Neural cell (in vitro differentiated cells): ENCODE results near the gene DHPS. TPM values are rescaled to one million over a fixed set of nuclear protein-coding genes. Genes with fewer than 3 reads are reported as not detected.

Experiments
- H2AFZ ChIP-seq: fragments of 200-600, 300-800 bp; sonication (generic), shearing (Covaris generic); 2 replicates; pipeline ENCODE4 v1.6.0; 2014; ENCODE audit warnings: low read depth, mild to moderate bottlenecking, antibody characterized with exemption, low read length, moderate library complexity
- H3F3A ChIP-seq: fragments of 200-600 bp; shearing (Covaris generic); 2 replicates; pipeline ENCODE4 v1.6.1; 2016; ENCODE audit warnings: mild to moderate bottlenecking, moderate library complexity, mixed read lengths, antibody characterized with exemption, low read length; ENCODE audit not compliant: insufficient read depth, poor library complexity, severe bottlenecking
- H3K27ac ChIP-seq: fragments of 200-600, 300-800 bp; sonication (generic), shearing (Covaris generic); 2 replicates; pipeline ENCODE4 v1.5.1; 2014; ENCODE audit warnings: mild to moderate bottlenecking, low read length, moderate library complexity
- H3K27me3 ChIP-seq: fragments of 300-800, 200-600 bp; sonication (generic), shearing (Covaris generic); 2 replicates; pipeline ENCODE4 v1.6.0; 2014; ENCODE audit warnings: mild to moderate bottlenecking, low read depth, low read length, moderate library complexity; ENCODE audit not compliant: insufficient read depth
- H3K36me3 ChIP-seq: fragments of 300-800, 200-600 bp; sonication (generic), shearing (Covaris generic); 2 replicates; pipeline ENCODE4 v1.5.1; 2014; ENCODE audit warnings: mild to moderate bottlenecking, antibody characterized with exemption, low read length, moderate library complexity; ENCODE audit not compliant: insufficient read depth
- H3K4me2 ChIP-seq: fragments of 300-800, 200-600 bp; sonication (generic), shearing (Covaris generic); 2 replicates; pipeline ENCODE4 v1.6.0; 2014; ENCODE audit warnings: mild to moderate bottlenecking, low read length
- H3K4me3 ChIP-seq: fragments of 300-800, 200-600 bp; sonication (generic), shearing (Covaris generic); 2 replicates; pipeline ENCODE4 v1.5.1; 2014; ENCODE audit warnings: mild to moderate bottlenecking, low read length, moderate library complexity
- H3K79me2 ChIP-seq: fragments of 200-600 bp; shearing (Covaris generic); replicated peaks from 2 replicates; pipeline ENCODE4 v1.6.0; 2014; ENCODE audit warnings: mild to moderate bottlenecking, low read length, moderate library complexity; ENCODE audit not compliant: insufficient read depth
- H3K9ac ChIP-seq: fragments of 300-800, 200-600 bp; sonication (generic), shearing (Covaris generic); 2 replicates; pipeline ENCODE4 v1.6.1; 2016; ENCODE audit warnings: mild to moderate bottlenecking, low read length, mixed read lengths
- H3K9me2 ChIP-seq: fragments of 200-600 bp; shearing (Covaris generic); 2 replicates; pipeline ENCODE4 v1.6.1; 2016; ENCODE audit warnings: mild to moderate bottlenecking, low read length, mixed read lengths; ENCODE audit not compliant: insufficient read depth
- H3K9me3 ChIP-seq: fragments of 200-600, 300-800 bp; sonication (generic), shearing (Covaris generic); 2 replicates; pipeline ENCODE4 v1.6.1; 2016; ENCODE audit warnings: mild to moderate bottlenecking, mixed run types, low read length, moderate library complexity, mixed read lengths
- H4K20me1 ChIP-seq: fragments of 200-600 bp; shearing (Covaris generic); 2 replicates; pipeline ENCODE4 v1.6.1; 2016; ENCODE audit warnings: mild to moderate bottlenecking, mixed run types; ENCODE audit not compliant: insufficient read depth
- CTCF ChIP-seq: fragments of 450-650 bp; IDR thresholded peaks from 2 replicates; pipeline ENCODE4 v1.5.1; 2014; ENCODE audit warnings: antibody characterized with exemption, mild to moderate bottlenecking, moderate library complexity; ENCODE audit not compliant: poor library complexity, severe bottlenecking
- EP300 ChIP-seq: fragments of 450-650 bp; conservative IDR thresholded peaks from 2 replicates; pipeline ENCODE4 v1.6.1; 2014; ENCODE audit warnings: antibody characterized with exemption, mild to moderate bottlenecking, moderate library complexity; ENCODE audit not compliant: poor library complexity, severe bottlenecking
- EZH2 ChIP-seq: fragments of 200-600, 300-800 bp; shearing (Covaris generic), sonication (generic); IDR thresholded peaks from 2 replicates; pipeline ENCODE4 v1.6.1; 2014; ENCODE audit warnings: antibody characterized with exemption, low read length, borderline replicate concordance, mild to moderate bottlenecking; ENCODE audit not compliant: insufficient read depth, poor library complexity, severe bottlenecking
- MXI1 ChIP-seq: fragments of 450-650 bp; conservative IDR thresholded peaks from 2 replicates; pipeline ENCODE4 v1.6.1; 2014; ENCODE audit warnings: antibody characterized with exemption, mild to moderate bottlenecking; ENCODE audit not compliant: poor library complexity, severe bottlenecking
- POLR2AphosphoS5 ChIP-seq: IDR thresholded peaks from 2 replicates; pipeline ENCODE4 v1.6.1; 2012
- RAD21 ChIP-seq: fragments of 450-650 bp; conservative IDR thresholded peaks from 2 replicates; pipeline ENCODE4 v1.6.1; 2014; ENCODE audit warnings: antibody characterized with exemption, mild to moderate bottlenecking, moderate library complexity
- REST ChIP-seq: IDR thresholded peaks from 2 replicates; pipeline ENCODE4 v1.6.1; 2012; ENCODE audit warnings: borderline replicate concordance
- SMC3 ChIP-seq: fragments of 450-650 bp; conservative IDR thresholded peaks from 2 replicates; pipeline ENCODE4 v1.6.1; 2014; ENCODE audit warnings: antibody characterized with exemption, mild to moderate bottlenecking, moderate library complexity; ENCODE audit not compliant: poor library complexity
- TAF1 ChIP-seq: IDR thresholded peaks from 2 replicates; pipeline ENCODE4 v1.6.1; 2012; ENCODE audit warnings: low read depth
- polyA plus RNA-seq: library from polyadenylated mRNA; depleted of rRNA; stranded (reverse); fragments of >200 nt; gene quantifications from 2 replicates; pipeline ENCODE4 v1.2.3, GENCODE V29; 2014

Gene DHPS
- polyA plus RNA-seq, 1 donor from 2014 or later: 239 TPM

GRCh38 chr19:12642506-12642905 lies 39.2 kb downstream of the DHPS start:
- H4K20me1 ChIP-seq: no peaks in the 10 kb centered on the region
- no peak overlapping the region for H3K4me3 ChIP-seq
- H3K79me2 ChIP-seq: no peaks in the 10 kb centered on the region
- no peaks in the 10 kb centered on the region for H3K27me3 ChIP-seq
- H2AFZ ChIP-seq: no peak overlapping the region
- H3K9ac ChIP-seq: no peak overlapping the region
- H3K36me3 ChIP-seq: no peaks in the 10 kb centered on the region
- no peak for TF ChIP-seq SMC3
- H3K9me2 ChIP-seq: no peaks in the 10 kb centered on the region
- H3K27ac ChIP-seq: no peak overlapping the region
- no peak overlapping the region for H3K4me2 ChIP-seq
- no peaks in the 10 kb centered on the region for H3F3A ChIP-seq
- H3K9me3 ChIP-seq: no peaks in the 10 kb centered on the region

GRCh38 chr19:12641456-12641855 lies 40.2 kb downstream of the DHPS start:
- Histone ChIP-seq H4K20me1 (no peaks in the 10 kb centered on the region), H3K36me3 (no peaks in the 10 kb centered on the region), H3K9me2 (no peaks in the 10 kb centered on the region), H3K9me3 (no peaks in the 10 kb centered on the region), H3F3A (no peaks in the 10 kb centered on the region), H3K27ac (no peak overlapping the region), H2AFZ (no peak overlapping the region), H3K4me3 (no peak overlapping the region), H3K79me2 (no peaks in the 10 kb centered on the region), H3K27me3 (no peaks in the 10 kb centered on the region), H3K9ac (no peak overlapping the region), H3K4me2 (no peak overlapping the region)
- TF ChIP-seq EP300: no peak
- TF ChIP-seq SMC3: no peak
- TF ChIP-seq REST: no peak
- no peak for TF ChIP-seq RAD21
- TF ChIP-seq MXI1: no peak
- TF ChIP-seq TAF1: no peak
- TF ChIP-seq EZH2: no peak
- no peak for TF ChIP-seq CTCF
- no peak for TF ChIP-seq POLR2AphosphoS5
